Hematopoietic multipotent progenitor cell treated with erythropoietin and hydrocortisone succinate and interleukin-3 and kit ligand, for 15 days (in vitro differentiated cells): Measurements from ENCODE around the gene FOXN3.
"Not testable (repeated sequence)": the region's sequence is repeated elsewhere in the genome, so short reads cannot be mapped to it uniquely, and the experiment has no call there.

Experiments used
- DNase-seq: peaks from one replicate; pipeline ENCODE4 v3.0.0-alpha.2; 2015; ENCODE audit warnings: low spot score

The FOXN3 gene

DNA sequence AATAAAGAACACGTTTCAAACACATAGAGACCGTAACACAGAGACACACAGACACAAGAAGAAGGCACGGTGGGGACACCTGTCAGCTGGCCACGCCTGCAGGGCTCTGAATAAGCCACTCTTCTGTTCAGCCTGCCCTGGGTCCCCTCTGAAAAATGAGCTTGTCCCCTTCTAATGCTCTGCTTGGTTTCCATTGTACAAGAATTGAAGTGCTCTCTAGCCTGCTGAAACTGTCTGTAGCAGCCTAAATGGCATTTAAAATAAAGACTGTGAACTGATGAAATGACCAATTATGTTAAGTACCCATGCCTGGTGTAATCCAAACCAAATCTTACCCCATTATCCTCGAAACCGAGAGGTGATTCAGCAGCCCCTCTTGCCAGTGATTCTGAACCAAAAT, 139.8 kb downstream of the FOXN3 start:
- DNase-seq = no peak

DNA sequence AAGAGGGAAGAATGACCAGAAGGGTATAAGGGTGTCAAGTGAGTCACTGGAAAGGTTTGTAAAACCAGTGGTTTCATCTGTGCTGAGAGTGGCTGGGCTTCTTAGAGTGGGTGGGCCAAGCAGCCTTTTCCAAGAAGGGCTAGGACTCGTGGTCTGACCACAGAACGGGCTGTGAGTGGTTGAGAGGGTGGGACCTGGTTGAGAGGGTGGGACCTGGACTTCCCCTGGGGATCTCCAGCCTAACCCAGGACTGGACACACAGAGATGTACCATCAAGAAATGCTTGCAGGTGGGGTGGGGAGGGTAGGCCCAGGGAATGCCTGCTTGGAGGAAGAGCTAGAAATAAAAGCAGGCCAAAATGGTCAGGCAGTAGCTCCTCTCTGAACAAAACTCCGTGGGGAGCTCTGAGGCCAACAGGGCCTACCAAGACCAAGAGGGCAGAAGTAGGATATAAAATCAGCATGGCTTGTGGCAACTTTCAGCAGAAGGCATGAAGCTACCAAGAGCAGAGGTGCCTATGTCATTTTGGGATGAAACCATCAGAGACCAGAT, 140.5 kb downstream of the FOXN3 start:
- no peak for DNase-seq

DNA sequence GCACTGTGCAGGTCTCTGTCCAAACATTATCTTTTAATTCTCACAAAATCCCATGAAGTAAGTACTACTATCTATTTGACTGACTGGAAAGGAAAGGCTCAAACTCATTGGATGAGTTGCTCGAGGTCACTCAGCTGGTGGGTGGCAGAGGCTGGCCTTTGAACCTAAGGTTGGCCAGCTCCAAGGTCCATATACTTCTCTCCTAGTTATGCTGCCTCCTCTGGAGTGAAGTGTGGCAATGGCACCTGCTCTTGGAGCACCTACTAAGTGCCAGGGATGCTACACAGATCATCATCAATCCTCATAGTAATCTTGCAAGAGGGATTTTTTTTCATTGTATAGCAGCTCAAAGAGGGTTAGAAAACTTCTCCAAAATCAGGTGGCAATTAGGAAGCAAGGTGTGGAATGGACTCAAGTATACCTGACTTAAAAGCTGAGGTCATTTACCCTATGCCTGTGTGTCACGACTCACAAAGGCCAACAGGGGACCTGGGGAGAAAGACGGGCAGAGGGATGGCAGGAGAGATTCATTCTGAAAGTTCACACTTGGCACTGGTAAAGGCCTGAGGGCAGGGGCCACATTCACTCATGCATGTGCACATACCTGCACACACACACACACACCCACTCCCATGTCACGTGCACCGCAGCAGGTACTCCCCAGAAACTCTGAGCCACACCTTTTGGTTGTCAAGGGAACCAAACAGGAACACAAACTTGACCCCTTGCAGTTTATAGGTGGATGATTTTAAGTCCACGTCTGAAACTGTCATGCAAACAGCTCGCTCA, 146.4 kb downstream of the FOXN3 start:
- DNase-seq = no peak

DNA sequence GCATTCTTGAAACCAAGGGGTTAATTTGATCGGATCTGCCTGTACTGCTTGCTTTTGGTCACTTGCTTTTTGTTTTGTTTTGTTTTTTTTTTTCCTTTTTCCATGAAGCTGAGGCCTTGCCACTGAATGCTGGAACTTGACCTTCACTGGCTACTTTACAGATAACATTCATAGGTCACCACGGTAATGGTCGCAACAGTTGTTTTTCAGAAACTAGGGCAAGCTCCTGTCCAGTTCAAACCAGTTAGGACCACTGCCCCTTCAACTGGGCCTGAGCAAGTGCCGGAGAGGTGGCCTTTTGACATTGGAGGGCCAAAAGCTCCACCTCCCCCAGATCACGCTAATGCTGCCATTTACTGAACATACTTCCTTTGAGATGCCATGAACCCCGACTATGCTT, 147.6 kb downstream of the FOXN3 start:
- DNase-seq = no peak

DNA sequence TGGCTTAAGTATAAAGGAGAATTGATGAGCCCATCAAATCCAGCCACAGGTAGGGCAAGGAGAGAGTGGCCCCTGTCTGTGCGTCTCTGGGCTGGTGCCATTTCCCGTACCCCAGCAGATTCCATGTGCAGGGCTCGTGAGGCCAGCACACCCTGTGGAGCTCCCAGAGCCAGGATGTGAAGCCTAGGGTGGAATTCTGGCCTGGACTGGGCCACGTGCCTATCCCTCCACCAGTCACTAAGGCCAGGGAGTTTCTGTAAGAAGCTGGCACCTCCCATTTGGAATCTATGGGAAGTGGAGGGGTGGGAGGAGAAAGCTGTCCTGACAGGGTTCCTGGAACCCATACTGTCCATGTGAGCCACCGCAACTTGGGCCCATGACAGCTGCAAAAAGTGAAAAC, 148.5 kb downstream of the FOXN3 start:
- DNase-seq = no peak

DNA sequence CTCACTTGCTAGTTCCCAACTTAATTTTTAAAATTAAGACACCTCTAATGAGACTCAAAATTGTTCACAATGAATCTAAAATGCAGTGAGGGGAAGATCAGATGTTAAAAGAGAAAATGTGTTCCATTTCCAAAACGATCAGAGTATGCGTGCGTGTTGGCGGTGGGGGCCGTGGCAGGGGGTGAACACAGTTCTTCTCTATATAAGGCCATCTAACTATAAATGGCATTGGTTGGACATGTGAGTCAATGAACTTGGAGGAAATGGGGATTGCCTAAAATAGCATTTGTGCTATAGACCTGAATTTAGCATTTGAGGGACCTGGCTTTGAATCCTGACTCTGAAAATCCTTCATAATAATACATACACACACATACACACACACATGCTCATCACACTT, 149.4 kb downstream of the FOXN3 start:
- DNase-seq = no peak

DNA sequence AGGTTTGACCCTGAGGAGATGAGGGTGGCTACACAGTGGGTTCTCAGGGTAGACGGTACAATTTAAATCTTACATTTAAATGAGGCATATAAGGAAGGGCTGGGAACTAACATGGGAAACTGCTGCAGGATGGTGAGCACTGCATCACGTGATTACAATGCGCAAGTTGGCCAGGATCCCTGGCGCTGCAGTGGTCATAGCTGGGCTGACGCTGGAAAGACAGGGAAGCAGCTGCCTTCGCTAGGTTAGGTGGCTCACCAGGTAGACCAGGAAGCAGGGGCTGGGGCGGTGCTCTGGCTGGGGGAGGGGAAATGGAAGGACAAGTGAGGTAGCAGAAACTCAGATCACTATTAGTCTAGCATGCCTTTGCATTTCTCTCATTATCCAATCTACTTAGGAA, 149.9 kb downstream of the FOXN3 start:
- DNase-seq = no peak

DNA sequence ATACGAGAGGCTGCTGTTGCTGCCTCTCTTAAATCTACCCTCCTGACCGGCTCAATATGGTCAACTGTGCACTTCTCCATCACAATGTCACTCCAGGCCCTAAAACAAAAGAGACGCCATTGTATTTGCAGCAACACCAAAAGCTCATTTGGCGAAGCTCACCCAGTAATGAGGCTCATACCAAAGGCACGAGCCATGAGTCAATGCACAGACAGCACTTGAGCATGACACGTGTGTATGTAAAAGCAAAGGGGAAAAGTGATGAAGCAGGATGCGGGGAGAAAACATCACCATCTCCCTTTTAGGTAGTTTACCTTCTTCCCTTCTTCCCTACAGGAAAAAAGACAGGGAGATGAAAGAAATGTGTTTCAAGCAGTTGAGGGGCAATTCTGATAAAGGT, 150.3 kb downstream of the FOXN3 start:
- DNase-seq = no peak

DNA sequence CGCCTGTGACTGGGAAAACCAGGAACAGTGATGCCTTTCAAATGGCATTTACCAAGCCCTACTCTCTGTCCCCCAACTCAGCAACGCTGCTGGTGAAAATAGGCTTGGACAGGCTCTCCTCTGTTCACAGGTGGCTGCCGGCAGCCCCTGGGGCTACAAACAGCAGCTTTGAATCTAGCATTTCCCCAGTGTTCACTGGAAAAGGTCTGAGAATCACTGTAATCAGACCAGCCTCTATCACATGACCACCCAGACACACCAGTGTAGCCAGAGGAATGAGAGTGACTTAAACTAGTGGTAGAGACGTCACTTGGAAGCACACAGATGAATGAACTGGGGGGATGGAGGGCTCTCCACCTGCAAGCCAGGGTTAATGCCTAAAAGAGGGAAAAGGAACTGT, 151.8 kb downstream of the FOXN3 start:
- DNase-seq = no peak

DNA sequence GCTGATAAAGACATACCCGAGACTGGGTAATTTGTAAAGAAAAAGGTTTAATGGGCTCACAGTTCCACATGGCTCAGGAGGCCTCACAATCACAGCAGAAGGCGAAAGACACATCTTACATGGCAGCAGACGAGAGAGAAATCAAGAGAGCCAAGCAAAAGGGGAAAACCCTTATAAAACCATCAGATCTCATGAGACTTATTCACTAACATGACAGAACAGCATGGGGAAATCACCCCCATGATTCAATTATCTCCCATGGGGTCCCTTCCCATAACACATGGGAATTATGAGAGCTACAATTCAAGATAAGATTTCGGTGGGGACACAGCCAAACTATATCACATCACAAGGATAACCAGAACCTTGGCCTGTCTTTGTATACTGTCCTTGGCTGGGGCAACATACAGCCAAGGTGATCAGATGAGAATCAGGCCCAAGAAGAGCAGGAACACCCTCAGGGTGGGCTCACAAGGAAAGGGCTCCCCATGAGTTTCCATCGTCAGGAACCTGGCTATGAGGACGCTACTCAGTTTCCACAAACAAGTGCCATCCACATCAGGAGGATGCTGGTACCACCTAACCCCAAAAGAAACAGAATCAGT, 152.7 kb downstream of the FOXN3 start:
- no peak for DNase-seq

DNA sequence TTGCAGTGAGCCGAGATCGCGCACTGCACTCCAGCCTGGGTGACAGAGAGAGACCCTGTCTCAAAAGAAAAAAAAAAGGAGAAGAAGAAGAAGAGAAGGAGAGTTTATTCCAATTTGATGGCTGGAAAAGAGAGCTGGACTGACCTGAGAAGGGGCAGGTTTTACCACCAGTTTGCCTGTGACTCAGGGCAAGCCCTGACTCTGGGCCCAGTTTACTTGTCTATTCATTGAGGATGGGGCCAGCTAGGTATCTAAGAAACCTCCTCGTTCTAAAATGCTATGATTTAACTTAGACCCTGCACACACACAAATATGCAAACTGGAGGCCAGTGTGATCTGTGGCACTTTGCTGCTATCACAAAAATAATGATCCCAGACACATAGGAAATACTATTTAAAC, 155.0 kb downstream of the FOXN3 start:
- DNase-seq = no peak

DNA sequence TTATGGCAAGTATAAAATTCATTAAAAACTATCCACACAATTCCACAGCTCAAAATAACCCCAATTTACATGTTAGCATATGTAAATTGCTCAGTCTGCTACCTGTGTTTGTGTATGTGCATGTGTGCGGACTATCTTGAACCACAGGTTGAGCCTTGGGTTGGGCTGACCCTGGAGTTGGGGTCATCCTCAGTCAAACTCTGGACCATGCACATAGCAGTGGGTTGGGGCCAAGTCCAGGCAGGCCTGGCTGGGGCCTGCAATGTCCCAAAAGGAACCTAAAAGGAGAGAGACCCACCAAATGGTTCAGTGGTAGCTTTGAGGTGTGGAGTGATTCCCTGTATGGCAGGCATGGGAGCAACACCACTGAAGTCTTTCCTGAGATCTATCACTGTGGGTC, 156.1 kb downstream of the FOXN3 start:
- no peak for DNase-seq

DNA sequence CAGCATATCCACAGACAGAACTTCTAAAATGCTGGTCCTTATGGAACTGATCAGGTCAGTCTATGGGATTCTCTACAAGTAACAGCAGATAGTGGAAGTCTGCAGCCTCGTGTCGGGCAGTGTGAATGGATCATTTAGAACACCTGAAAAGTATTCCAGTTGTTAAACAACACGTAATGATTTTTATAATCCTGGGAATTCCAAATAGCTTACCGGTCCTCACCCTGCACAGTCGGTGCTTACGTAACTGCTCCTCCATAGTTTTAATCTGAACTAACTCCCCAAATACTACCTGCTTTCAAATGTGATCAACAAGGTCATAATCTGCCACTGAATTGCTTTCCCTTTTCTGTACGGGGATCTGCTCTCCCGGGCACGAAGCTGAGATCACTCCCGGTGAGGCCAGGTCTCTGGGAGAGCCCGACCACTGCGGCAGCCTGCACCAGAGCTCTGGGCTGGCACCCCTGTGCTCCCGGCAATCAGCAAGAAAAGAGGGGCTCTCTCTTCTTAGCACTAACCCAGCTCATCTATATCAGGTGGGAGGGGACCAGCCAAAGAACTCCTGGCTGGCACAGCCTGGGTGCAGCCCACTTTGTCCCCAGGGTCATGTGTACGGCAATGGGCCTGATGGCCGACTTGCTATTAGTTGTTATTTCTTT, 157.0 kb downstream of the FOXN3 start:
- no peak for DNase-seq

DNA sequence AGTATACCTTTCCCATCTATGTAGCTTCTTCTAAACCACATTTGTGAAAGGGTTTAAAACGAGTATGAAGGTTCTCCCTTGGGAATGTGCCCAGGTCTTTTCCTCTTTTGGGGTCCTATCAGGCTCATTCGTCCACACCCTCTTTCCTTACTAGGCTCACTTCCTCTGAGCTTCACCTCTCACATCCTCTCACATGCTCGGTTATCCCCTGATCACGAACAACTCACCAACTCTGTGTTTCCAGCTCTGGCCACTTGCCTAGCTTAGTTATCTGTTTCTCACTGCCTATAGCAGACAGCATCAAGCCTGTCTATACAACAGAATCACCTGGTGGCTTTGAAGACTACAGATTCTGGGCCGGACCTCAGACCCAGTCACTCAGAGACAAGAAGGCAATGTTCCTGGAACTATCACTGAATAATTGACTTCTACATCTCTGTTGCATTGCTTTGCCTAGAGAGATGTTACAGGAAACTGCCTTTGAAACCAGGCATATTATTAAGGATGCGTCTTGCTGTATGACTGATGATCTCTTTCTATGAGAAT, 158.2 kb downstream of the FOXN3 start:
- no peak for DNase-seq

DNA sequence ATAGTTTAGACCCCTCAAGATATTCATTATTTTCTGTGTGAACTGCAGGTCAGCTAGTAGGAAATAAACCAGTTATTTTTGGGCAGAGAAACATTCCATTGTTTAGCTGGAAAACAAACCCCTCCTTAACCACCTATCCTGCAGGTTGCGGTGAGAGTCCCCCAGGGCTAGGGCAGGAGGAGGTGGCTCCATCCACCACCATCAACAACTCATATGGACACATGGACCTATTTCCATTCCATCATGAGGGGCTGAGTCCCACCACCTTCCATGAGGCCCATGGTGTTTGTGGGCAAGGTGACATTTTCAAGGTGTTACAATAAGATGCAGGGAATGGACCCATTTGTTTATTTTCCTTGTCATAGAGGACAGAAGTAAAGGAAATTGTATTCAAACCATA, 160.1 kb downstream of the FOXN3 start:
- DNase-seq = no peak

DNA sequence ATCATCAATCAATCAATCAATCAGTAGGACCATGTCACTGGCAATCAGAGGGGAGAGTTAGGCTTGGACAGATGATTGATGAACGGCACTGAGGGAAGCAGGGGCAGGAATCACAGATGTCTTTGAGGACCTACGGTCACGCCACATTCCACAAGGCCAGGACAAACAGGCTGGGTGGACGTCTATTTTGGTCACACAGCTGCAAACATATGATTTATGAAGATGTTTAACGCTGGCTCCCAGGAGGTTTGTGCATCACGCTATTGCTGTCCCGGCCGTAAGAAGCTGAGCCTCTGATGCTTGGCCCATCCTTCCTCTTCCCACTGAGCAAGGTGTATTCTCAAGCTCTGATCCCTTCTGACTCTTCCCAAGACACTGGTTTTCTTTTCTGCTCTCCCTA, 160.8 kb downstream of the FOXN3 start:
- DNase-seq = no peak

DNA sequence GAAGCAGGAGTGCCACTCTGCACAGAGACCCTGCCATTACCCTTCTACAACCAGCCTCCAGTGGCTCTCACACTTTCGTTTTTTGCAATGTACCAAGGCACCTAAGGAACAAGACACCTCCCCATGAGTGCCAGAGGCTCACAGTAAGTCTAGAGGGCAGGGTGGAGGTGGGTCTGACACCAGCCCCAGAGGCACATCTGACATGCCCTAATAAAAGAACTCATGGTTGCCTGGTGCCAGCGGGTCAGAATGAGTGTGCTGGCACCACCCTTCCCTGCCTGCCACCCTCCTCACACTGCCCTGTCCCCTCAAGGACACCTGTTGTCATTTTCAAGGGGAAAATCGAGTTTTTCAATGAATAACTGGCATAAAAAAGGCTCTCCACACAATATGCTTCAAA, 161.2 kb downstream of the FOXN3 start:
- DNase-seq = no peak

DNA sequence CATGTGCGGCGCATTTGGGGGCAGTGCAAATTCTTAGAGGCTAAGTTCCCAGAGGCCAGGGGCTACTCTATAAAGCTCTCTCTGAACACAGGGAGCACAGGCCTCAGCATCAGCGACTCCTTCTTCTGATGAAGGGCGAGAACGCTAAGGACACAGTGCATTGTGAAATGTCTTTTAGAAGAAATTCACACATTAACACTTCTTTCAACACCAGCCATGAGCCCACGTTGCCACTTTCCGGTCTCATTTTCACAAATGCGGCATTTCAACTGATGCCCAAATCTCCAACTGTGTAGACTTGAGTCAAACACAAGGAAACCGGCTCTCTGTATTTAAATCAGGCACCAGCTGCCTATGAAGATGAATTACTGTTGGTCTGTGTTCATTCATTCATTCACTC, 162.0 kb downstream of the FOXN3 start:
- DNase-seq = no peak

DNA sequence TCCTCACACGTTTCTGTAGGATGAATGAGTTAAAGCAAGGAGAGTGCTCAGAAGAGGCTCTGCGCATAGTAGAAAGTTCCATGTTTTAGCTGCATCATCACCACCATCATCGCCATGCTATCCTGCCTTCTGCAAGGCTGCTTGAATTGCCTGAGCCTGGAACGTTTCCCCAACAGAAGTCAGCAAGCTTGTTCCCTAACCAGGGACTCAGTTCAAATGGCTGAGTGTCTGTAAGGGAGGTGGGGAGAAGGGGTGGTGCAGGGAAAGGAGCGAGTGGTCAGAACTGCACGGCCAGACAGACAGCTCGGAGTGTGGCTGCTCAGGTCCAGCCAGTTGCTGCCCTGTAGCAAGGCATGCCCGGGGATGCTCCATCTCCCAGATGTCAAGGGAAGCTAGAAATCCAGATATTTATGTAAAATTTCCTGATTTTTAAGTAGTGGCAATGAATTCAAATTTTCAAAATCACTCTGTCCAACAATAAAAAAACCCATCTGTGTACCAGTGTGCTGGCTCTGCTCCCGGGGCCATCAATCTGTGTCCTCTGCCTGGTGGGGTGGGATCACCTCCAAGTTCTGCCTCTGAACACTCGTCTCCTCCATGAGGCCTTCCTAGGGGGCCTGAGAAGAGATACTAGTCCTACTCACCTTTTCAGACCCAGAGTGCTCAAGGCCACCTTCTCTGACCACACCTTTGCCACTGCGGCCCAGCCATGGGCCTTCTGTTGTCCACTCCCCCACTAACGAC, 162.7 kb downstream of the FOXN3 start:
- DNase-seq = no peak

DNA sequence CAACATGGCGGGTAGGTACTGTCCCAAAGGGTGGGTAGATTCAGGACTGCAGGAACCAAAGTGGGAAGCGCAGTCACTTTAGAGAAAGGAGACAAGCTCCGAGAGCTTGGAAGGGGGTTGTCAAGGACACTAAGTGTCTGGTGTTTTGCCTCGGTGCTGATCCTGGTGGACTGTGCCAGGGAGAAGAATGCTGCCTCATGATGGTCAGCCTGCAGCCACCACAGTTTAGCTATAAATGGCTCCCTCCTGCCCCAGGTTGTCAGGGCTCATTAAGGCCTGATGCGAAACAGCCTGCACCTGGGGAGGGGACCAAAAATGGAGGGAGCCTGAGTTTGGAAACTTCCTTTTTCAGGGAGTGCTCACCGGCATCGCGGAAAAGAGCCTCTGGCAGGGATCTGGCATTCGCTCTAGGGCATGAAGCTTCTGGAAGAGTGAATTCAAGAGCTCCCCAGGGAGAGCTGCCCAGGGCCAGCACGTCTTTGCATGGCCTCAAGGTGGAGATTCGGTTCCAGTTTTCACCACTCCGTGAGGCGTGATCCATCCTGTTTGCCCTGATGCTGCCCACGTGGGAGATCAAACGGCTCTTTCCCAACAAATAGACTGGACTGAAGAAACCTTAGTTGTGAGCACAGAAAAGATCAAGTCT, 164.0 kb downstream of the FOXN3 start:
- no peak for DNase-seq

DNA sequence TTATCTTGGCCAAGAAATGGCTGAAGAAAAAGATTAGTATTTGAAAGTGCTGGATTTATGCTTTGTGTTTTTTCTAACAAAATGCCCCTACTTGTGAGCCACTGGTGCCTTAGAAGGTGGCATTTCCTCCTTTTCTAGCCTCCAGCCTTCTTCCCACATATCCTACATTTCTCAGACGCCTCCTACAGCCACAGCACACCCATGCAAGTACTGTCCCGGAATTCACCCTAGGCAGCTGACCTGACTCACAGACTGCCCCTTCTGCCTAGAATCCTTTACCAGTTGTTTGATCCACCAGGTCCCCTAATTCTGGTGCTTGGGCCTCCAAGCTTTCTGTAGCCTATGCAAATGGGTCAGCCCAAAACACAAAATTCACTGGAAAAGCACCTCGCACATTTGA, 166.0 kb downstream of the FOXN3 start:
- DNase-seq = no peak

DNA sequence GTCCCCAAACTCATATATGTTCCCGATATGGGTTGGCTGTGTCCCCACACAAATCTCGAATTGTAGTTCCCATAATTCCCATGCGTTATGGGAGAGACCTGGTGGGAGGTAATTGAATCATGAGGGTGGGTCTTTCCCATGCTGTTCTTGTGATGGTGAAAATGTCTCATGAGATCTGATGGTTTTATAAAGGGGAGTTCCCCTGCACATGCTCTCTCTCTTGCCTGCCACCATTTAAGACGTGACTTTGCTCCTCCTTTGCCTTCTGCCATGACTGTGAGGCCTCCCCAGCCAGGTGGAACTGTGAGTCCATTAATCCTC, 166.4 kb downstream of the FOXN3 start:
- DNase-seq = not testable (repeated sequence)
